ENCODE results near the gene PNLIPRP2.

DNA sequence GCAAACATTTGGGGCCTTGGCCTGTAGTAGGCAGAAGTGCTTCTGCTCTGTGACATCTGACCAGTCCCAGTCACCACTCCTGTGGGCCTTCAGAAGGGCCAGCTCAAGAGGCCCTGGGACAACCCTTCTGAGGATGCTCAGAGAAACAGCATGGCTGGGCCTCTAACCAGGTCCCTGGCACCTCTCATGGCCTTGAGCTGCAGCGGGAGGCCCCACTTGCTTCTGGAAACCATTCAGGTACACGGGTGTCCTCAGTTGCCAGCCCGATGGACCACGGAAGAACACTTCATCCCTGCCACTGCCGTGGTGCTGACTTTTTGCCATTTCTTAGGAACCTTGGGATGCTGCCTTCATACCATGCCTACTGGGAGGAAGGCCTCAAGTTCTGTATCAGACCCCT lies 64.0 kb downstream of the PNLIPRP2 start:
- TF ChIP-seq, protein P1, sequence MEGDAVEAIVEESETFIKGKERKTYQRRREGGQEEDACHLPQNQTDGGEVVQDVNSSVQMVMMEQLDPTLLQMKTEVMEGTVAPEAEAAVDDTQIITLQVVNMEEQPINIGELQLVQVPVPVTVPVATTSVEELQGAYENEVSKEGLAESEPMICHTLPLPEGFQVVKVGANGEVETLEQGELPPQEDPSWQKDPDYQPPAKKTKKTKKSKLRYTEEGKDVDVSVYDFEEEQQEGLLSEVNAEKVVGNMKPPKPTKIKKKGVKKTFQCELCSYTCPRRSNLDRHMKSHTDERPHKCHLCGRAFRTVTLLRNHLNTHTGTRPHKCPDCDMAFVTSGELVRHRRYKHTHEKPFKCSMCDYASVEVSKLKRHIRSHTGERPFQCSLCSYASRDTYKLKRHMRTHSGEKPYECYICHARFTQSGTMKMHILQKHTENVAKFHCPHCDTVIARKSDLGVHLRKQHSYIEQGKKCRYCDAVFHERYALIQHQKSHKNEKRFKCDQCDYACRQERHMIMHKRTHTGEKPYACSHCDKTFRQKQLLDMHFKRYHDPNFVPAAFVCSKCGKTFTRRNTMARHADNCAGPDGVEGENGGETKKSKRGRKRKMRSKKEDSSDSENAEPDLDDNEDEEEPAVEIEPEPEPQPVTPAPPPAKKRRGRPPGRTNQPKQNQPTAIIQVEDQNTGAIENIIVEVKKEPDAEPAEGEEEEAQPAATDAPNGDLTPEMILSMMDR (IDR thresholded peaks at IDR 0.05): no peak
- TF ChIP-seq POLR2A (IDR thresholded peaks at IDR 0.05): no peak
